B cell (primary cell): ENCODE results near the gene HOXA11.

Source experiments
- CTCF ChIP-seq: fragments of 200-600 bp; IDR thresholded peaks from one replicate; pipeline ENCODE4 v1.8.0; 2022; ENCODE audit warnings: antibody characterized with exemption, mild to moderate bottlenecking
- EZH2 ChIP-seq: IDR thresholded peaks from 2 replicates; pipeline ENCODE4 v1.6.1; 2012; ENCODE audit warnings: borderline replicate concordance, low read depth, mild to moderate bottlenecking, moderate library complexity, low read length; ENCODE audit not compliant: insufficient read depth, poor library complexity, severe bottlenecking

GRCh38 chr7:27189295-27189996 is 4.4 kb upstream of the HOXA11 start:
- no peak for TF ChIP-seq CTCF
- no peak for TF ChIP-seq EZH2
